ENCODE results near the gene SOCS1. TPM values are rescaled to one million over a fixed set of nuclear protein-coding genes. Genes with fewer than 3 reads are reported as not detected.

Gene SOCS1
- total and polyA plus RNA-seq, 2 experiments from 2014 or later: 84.7 to 104 TPM

DNA sequence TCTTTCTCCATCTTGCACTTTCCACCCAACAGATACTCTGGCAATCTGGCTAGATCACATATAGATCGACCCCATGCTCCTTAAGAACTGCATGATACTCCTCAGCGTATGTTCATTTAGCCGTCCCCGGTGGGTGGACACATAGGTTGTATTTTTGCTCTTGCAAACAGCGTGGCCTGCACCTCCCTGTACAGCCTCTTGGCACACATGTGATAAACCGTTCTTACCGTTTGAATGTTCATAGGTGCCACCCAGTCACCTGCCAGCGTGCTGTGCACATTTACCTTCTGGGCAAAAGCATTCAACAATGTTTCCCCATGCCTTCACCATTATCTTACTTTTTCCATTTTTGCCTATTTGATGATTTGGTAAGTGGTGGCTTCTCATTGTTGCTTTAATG lies 6.9 kb upstream of the SOCS1 start:
- no peaks in the 10 kb centered on the region; the same call in 1 of the 2 replicates for H3K4me1 ChIP-seq (ENCODE audit: insufficient read depth)
- Mint-ChIP-seq H3K4me3 (no peak overlapping the region), H3K9me3 (no peaks in the 10 kb centered on the region; the same call in 2 of the 3 replicates), H3K27ac (no peak overlapping the region), H3K4me1 (peaks cover 4% of the 10 kb centered on the region), H3K27me3 (ENCODE audit: insufficient read depth, low read depth, poor library complexity) (peaks cover 11% of the 10 kb centered on the region), H3K36me3 (ENCODE audit: low read depth) (no peaks in the 10 kb centered on the region)
- no peak overlapping the region for H2AFZ ChIP-seq
- no peaks in the 10 kb centered on the region for H3K36me3 ChIP-seq (ENCODE audit: insufficient read depth)
- H3F3A ChIP-seq (replicated peaks; ENCODE audit: low read depth): peaks cover 6% of the 10 kb centered on the region
- ATAC-seq (no peak), DNase-seq (ENCODE audit: low spot score) (no peak)
- no peak overlapping the region for H3K4me2 ChIP-seq
- H3K9me2 ChIP-seq (ENCODE audit: insufficient read depth): peaks cover 2% of the 10 kb centered on the region; the same call in 1 of the 2 replicates
- no peak overlapping the region for H3K27ac ChIP-seq (ENCODE audit: low read depth)
- H3K27me3 ChIP-seq (ENCODE audit: insufficient read depth): no peaks in the 10 kb centered on the region
- TF ChIP-seq, protein P1, sequence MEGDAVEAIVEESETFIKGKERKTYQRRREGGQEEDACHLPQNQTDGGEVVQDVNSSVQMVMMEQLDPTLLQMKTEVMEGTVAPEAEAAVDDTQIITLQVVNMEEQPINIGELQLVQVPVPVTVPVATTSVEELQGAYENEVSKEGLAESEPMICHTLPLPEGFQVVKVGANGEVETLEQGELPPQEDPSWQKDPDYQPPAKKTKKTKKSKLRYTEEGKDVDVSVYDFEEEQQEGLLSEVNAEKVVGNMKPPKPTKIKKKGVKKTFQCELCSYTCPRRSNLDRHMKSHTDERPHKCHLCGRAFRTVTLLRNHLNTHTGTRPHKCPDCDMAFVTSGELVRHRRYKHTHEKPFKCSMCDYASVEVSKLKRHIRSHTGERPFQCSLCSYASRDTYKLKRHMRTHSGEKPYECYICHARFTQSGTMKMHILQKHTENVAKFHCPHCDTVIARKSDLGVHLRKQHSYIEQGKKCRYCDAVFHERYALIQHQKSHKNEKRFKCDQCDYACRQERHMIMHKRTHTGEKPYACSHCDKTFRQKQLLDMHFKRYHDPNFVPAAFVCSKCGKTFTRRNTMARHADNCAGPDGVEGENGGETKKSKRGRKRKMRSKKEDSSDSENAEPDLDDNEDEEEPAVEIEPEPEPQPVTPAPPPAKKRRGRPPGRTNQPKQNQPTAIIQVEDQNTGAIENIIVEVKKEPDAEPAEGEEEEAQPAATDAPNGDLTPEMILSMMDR (conservative IDR thresholded peaks at IDR 0.05; ENCODE audit: low read depth in 2 of 2): no peak
- TF ChIP-seq, protein P2, sequence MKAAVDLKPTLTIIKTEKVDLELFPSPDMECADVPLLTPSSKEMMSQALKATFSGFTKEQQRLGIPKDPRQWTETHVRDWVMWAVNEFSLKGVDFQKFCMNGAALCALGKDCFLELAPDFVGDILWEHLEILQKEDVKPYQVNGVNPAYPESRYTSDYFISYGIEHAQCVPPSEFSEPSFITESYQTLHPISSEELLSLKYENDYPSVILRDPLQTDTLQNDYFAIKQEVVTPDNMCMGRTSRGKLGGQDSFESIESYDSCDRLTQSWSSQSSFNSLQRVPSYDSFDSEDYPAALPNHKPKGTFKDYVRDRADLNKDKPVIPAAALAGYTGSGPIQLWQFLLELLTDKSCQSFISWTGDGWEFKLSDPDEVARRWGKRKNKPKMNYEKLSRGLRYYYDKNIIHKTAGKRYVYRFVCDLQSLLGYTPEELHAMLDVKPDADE (IDR thresholded peaks at IDR 0.05): no peak
- no peak for TF ChIP-seq NANOG (IDR thresholded peaks at IDR 0.05; ENCODE audit: borderline replicate concordance)
- no peak overlapping the region for H3K4me3 ChIP-seq
- H3K79me2 ChIP-seq (replicated peaks; ENCODE audit: insufficient read depth): no peaks in the 10 kb centered on the region
- no peaks in the 10 kb centered on the region for H4K20me1 ChIP-seq (replicated peaks; ENCODE audit: insufficient read depth)

DNA sequence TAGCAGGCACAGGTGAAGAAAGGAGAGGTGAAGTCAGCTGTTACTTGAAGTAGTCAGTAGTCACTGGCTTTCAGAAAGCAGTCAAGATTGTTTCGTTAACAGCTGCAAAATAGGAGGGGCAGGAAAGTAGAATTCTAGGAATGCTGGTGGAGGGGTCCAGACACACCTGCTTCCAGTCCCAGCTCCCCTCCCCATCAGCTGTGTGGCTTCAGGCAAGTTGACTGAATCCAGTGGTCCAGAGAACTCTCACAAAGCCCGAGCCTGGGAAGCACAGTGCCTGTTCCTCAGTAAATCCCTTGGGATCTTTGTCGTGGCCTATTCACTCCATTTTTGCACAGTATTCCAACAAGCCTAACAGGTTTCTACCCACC lies 4.6 kb upstream of the SOCS1 start:
- DNase-seq (ENCODE audit: low spot score) (peak; percentile 65), ATAC-seq (no peak)
- Mint-ChIP-seq H3K36me3 (ENCODE audit: low read depth) (no peaks in the 10 kb centered on the region), H3K4me3 (no peak overlapping the region; the same call in 2 of the 3 replicates), H3K9me3 (no peaks in the 10 kb centered on the region; the same call in 2 of the 3 replicates), H3K27me3 (ENCODE audit: insufficient read depth, low read depth, poor library complexity) (peaks cover 14% of the 10 kb centered on the region), H3K4me1 (peaks cover 12% of the 10 kb centered on the region), H3K27ac (no peak overlapping the region)
- H3K79me2 ChIP-seq (replicated peaks; ENCODE audit: insufficient read depth): peaks cover 3% of the 10 kb centered on the region
- no peak overlapping the region for H2AFZ ChIP-seq
- H3F3A ChIP-seq (replicated peaks; ENCODE audit: low read depth): peaks cover 6% of the 10 kb centered on the region
- H3K36me3 ChIP-seq (ENCODE audit: insufficient read depth): no peaks in the 10 kb centered on the region
- H3K9me2 ChIP-seq (ENCODE audit: insufficient read depth): no peaks in the 10 kb centered on the region
- no peak overlapping the region for H3K4me3 ChIP-seq
- H3K4me2 ChIP-seq: no peak overlapping the region
- H3K4me1 ChIP-seq (ENCODE audit: insufficient read depth): peaks cover 4% of the 10 kb centered on the region; the same call in 1 of the 2 replicates
- H3K27me3 ChIP-seq (ENCODE audit: insufficient read depth): no peaks in the 10 kb centered on the region
- no peak overlapping the region for H3K27ac ChIP-seq (ENCODE audit: low read depth)
- no peaks in the 10 kb centered on the region for H4K20me1 ChIP-seq (replicated peaks; ENCODE audit: insufficient read depth)
- no peak for TF ChIP-seq STAT1 (IDR thresholded peaks at IDR 0.05; ENCODE audit: unreplicated experiment)
- no peak for TF ChIP-seq CREB1 (CRISPR knock-in tag; IDR thresholded peaks at IDR 0.05; ENCODE audit: low read depth)
- no peak for TF ChIP-seq JUNB (IDR thresholded peaks at IDR 0.05; ENCODE audit: unreplicated experiment)
- TF ChIP-seq ZNF114 (CRISPR knock-in tag; IDR thresholded peaks at IDR 0.05): no peak
- no peak for TF ChIP-seq REST (IDR thresholded peaks at IDR 0.05; ENCODE audit: unreplicated experiment)
- TF ChIP-seq, protein P2 (IDR thresholded peaks at IDR 0.05): no peak
- TF ChIP-seq EZH2 (IDR thresholded peaks at IDR 0.05; ENCODE audit: low read depth, unreplicated experiment): no peak
